ENCODE data around the gene ZBTB7C. TPM values are rescaled to one million over a fixed set of nuclear protein-coding genes. Genes with fewer than 3 reads are reported as not detected.

Gene ZBTB7C
- total RNA-seq, 6 experiments from 2014 or later = not detected

DNA sequence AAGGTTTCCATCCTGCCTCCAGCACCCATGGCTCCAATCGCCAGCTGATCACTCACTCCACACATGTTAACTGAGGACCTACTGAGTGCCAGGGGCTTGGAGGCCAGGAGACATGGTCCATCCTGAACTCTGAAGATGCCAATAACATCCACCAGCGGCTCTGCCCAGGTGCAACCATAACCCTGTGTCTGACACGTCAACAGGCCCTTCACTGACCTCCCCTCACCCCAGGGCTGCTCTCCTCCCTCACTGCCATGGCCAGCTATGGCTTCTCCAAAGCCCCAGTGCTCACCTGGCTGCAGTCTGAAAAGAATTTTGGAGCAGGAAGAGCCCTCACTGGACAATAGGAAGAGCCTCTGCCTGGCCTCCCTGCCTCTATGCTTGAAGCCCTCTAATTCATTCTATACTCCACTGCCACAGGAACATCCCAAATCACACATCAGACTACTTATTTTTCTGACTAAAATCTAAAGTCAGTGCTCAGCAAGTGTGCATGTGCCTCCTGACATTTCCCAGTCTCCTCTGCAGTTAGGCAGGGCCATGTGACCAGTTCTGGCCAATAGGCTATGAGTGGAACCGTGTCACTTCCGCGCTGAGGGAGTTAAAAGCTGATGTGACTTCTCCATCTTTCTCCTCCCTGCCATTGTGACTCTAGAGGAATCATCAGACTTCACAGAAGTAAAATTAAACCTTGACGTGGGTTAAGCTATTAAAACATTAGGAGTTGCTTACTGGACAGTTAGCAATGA, 37.2 kb downstream of the ZBTB7C start:
- Mint-ChIP-seq H3K4me1 (ENCODE audit: low read depth) (no peaks in the 10 kb centered on the region), H3K27ac (no peak overlapping the region), H3K27me3 (ENCODE audit: insufficient read depth) (peaks cover 37% of the 10 kb centered on the region), H3K4me3 (no peak overlapping the region), H3K9me3 (no peaks in the 10 kb centered on the region), H3K36me3 (ENCODE audit: low read depth) (no peaks in the 10 kb centered on the region)
- TF ChIP-seq, protein P1, sequence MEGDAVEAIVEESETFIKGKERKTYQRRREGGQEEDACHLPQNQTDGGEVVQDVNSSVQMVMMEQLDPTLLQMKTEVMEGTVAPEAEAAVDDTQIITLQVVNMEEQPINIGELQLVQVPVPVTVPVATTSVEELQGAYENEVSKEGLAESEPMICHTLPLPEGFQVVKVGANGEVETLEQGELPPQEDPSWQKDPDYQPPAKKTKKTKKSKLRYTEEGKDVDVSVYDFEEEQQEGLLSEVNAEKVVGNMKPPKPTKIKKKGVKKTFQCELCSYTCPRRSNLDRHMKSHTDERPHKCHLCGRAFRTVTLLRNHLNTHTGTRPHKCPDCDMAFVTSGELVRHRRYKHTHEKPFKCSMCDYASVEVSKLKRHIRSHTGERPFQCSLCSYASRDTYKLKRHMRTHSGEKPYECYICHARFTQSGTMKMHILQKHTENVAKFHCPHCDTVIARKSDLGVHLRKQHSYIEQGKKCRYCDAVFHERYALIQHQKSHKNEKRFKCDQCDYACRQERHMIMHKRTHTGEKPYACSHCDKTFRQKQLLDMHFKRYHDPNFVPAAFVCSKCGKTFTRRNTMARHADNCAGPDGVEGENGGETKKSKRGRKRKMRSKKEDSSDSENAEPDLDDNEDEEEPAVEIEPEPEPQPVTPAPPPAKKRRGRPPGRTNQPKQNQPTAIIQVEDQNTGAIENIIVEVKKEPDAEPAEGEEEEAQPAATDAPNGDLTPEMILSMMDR (IDR thresholded peaks at IDR 0.05) = no peak
- DNase-seq = no peak

DNA sequence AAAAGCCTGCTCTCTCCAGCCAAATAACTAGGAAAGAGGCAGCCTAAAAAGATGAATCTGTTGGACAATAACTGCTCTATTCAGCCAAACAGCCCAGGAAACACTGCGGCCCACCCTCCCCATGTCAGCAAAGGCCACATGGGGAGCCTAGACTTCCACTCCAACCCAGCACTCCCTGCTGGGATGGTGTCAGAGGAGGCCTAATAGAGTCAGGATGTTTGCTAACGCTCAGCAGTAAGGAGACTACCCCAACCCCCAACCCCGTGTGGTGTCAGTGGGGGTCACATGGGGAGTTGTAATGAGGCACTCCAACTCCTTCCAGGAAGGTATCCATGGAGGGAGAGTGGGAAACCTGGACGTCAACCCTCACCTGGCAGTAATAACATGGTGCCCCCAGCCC, 41.6 kb downstream of the ZBTB7C start:
- Mint-ChIP-seq H3K4me1 (ENCODE audit: low read depth) (no peaks in the 10 kb centered on the region), H3K36me3 (ENCODE audit: low read depth) (no peaks in the 10 kb centered on the region), H3K4me3 (no peak overlapping the region), H3K9me3 (no peaks in the 10 kb centered on the region), H3K27me3 (ENCODE audit: insufficient read depth) (peaks cover 26% of the 10 kb centered on the region), H3K27ac (no peak overlapping the region)
- DNase-seq = no peak
- TF ChIP-seq, protein P1 (IDR thresholded peaks at IDR 0.05) = no peak

DNA sequence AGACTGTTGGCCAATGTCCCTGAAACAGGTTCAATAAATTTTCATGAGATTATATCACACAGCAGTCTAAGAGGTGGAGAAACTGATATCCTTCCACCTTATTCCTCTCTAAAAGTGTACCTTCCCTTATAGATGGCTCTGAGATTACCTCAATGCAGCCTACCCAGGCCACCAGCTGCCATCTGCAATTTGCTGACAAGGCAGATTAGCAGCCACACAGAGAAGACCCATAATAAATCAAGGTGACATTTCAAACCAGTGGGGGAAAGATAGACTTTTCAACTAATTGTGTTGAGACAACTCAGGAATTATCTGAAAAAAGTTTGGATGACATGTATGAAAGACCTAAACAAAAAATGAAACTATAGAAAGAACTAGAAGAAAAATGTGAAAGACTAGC, 43.2 kb downstream of the ZBTB7C start:
- TF ChIP-seq, protein P1 (IDR thresholded peaks at IDR 0.05) = no peak
- Mint-ChIP-seq H3K9me3 (no peaks in the 10 kb centered on the region), H3K4me3 (no peak overlapping the region), H3K36me3 (ENCODE audit: low read depth) (no peaks in the 10 kb centered on the region), H3K27ac (no peak overlapping the region), H3K27me3 (ENCODE audit: insufficient read depth) (peaks cover 25% of the 10 kb centered on the region), H3K4me1 (ENCODE audit: low read depth) (no peaks in the 10 kb centered on the region)
- no peak for DNase-seq

DNA sequence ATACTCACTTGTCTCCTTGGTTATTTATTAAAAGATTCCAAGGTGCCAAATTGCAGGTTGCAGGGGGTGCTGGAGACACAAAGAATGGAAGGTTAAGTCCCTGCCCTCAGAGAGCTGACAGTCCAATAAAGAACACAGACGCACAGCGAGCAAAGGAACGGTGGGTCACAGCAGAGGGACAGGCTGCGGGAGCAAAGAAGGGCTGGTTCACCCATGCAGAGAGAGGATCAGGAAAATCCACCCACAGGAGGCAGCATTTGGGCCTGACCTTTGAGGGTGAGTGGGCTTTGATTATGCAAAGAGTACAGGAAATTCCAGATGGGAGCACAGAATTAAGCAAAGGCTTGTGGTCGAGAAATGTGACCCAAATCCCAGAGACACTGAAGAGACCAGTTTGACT, 45.0 kb downstream of the ZBTB7C start:
- TF ChIP-seq, protein P1 (IDR thresholded peaks at IDR 0.05) = no peak
- Mint-ChIP-seq H3K36me3 (ENCODE audit: low read depth) (no peaks in the 10 kb centered on the region), H3K27me3 (ENCODE audit: insufficient read depth) (peaks cover 31% of the 10 kb centered on the region), H3K27ac (no peak overlapping the region), H3K4me3 (no peak overlapping the region), H3K9me3 (no peaks in the 10 kb centered on the region), H3K4me1 (ENCODE audit: low read depth) (no peaks in the 10 kb centered on the region)
- DNase-seq = no peak

DNA sequence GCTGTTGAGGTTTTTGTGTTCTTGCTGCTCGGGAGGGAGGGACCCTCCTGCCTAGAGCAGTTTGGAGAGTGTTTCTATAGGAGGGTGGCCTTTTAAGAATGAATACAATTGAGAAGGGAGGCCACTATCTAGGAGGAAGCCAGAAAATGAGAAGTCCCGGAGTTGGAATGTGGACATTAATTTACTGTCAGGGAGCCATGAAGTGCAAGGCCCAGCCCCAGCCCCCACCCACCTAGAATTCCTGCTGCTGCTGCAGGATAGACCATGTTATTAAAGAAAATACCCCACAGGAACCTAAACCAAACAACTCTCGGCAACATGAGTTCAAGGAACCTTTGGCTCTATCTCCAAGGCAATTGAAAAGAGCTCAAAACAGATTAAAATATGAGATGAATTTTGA, 46.0 kb downstream of the ZBTB7C start:
- Mint-ChIP-seq H3K9me3 (no peaks in the 10 kb centered on the region), H3K4me3 (no peak overlapping the region), H3K4me1 (ENCODE audit: low read depth) (no peaks in the 10 kb centered on the region), H3K27me3 (ENCODE audit: insufficient read depth) (peaks cover 33% of the 10 kb centered on the region), H3K27ac (no peak overlapping the region), H3K36me3 (ENCODE audit: low read depth) (no peaks in the 10 kb centered on the region)
- TF ChIP-seq, protein P1 (IDR thresholded peaks at IDR 0.05) = no peak
- DNase-seq = no peak

Measured in HFFc6 (cell line).